ENCODE data around the gene YES1. TPM values are rescaled to one million over a fixed set of nuclear protein-coding genes. Genes with fewer than 3 reads are reported as not detected.

The YES1 gene
- total and polyA plus RNA-seq, 2 of the 13 experiments (the other 11 are each of a cell fraction or from before 2014, with no cell fraction given), result 17.2 to 70.8 TPM

DNA sequence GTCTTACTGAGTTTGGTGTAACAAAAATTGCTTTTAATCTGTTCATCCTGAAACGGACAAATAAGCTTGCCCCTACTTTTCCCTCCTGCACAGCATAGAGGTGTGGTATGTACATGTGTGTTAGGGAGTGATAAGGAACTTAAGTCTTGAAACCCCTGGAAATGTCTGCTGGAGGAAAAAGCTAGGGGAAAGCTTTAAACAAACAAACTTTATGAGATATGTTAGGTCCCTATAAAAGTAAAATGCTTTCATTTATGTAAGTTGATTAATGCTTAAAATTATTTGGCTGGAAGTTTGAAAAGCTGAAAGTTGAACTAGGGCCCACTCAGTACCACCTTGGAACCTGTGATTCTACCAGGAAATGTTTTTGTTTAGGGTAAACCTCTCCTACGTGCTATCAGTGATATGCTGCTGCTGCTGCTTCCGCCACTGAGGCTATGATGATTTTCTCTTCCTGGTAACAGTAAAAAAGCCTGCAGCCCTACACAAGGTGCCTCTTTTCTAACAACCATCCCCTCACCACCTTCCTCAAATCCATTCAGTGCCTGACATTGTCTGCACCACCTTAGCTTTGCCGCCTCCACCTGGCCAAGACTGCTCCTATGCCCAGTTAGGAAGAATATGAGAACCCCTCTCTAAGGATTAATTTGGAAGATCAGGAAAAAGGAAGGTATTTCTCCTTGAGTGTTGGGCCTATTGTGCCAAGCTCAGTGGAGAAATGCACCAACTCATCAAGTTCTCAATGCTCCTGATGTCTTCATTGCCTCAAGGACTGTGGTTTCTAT, 2.5 kb upstream of the YES1 start:
- Histone ChIP-seq H3K79me2 (ENCODE audit: insufficient read depth, low read length) (peaks cover 24% of the 10 kb centered on the region), H3K9me3 (ENCODE audit: low read length) (no peaks in the 10 kb centered on the region), H3K4me1 (ENCODE audit: insufficient read depth, low read length) (peaks cover 29% of the 10 kb centered on the region), H3K27ac (ENCODE audit: extremely low read length, insufficient read depth, low read length) (no peak overlapping the region), H3K27me3 (ENCODE audit: control insufficient read depth in 1 of 2, insufficient read depth in 2 of 2, low read length in 2 of 2) (no peaks in the 10 kb centered on the region; a peak in 1 of 5 replicates), H4K20me1 (ENCODE audit: insufficient read depth, low read length) (peaks cover 7% of the 10 kb centered on the region; the same call in 1 of the 2 replicates), H3K36me3 (replicated peaks in 1 of 2; ENCODE audit: control insufficient read depth in 1 of 2, insufficient read depth in 2 of 2, low read length in 2 of 2) (no peaks in the 10 kb centered on the region), H3K9ac (ENCODE audit: insufficient read depth, low read depth, low read length) (no peak overlapping the region), H3K4me2 (ENCODE audit: low read depth, low read length) (no peak overlapping the region), H3K4me3 (replicated peaks in 1 of 3; ENCODE audit: insufficient read depth in 1 of 3, low read depth in 2 of 3, low read length in 3 of 3) (no peak overlapping the region), H2AFZ (ENCODE audit: low read length) (no peak overlapping the region)
- 84% methylated on average over 4 of the region's 4 CpGs for WGBS (ENCODE audit: low lambda C conversion rate)
- FAIRE-seq (no peak), ATAC-seq (no peak), DNase-seq (ENCODE audit: low spot score) (no peak)
- in situ Hi-C loops (cut with HindIII; ENCODE audit: extremely low pct_ligation_motif_present, low pct_unique_long_range_greater_than_20kb), result no loop called here
- POLR2A ChIA-PET, result no interaction called here
- intact Hi-C loops (cut with micrococcal nuclease; ENCODE audit: unreplicated experiment), result no loop called here
- no peak for TF ChIP-seq ADNP (CRISPR knock-in tag; IDR thresholded peaks at IDR 0.05)
- no peak for TF ChIP-seq MEF2D (CRISPR knock-in tag; IDR thresholded peaks at IDR 0.05)
- TF ChIP-seq HNRNPL (IDR thresholded peaks at IDR 0.05; ENCODE audit: low read depth, low read length), result no peak
- TF ChIP-seq SYNCRIP (IDR thresholded peaks at IDR 0.05; ENCODE audit: insufficient read depth, low read depth, low read length), result no peak
- TF ChIP-seq, protein P1, sequence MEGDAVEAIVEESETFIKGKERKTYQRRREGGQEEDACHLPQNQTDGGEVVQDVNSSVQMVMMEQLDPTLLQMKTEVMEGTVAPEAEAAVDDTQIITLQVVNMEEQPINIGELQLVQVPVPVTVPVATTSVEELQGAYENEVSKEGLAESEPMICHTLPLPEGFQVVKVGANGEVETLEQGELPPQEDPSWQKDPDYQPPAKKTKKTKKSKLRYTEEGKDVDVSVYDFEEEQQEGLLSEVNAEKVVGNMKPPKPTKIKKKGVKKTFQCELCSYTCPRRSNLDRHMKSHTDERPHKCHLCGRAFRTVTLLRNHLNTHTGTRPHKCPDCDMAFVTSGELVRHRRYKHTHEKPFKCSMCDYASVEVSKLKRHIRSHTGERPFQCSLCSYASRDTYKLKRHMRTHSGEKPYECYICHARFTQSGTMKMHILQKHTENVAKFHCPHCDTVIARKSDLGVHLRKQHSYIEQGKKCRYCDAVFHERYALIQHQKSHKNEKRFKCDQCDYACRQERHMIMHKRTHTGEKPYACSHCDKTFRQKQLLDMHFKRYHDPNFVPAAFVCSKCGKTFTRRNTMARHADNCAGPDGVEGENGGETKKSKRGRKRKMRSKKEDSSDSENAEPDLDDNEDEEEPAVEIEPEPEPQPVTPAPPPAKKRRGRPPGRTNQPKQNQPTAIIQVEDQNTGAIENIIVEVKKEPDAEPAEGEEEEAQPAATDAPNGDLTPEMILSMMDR (CRISPR knock-in tag; IDR thresholded peaks at IDR 0.05), result peak; percentile 40
- peak; percentile 29; the same call in 1 of the 2 replicates for TF ChIP-seq STAG1 (CRISPR knock-in tag; IDR thresholded peaks at IDR 0.05)
- TF ChIP-seq, protein P2, sequence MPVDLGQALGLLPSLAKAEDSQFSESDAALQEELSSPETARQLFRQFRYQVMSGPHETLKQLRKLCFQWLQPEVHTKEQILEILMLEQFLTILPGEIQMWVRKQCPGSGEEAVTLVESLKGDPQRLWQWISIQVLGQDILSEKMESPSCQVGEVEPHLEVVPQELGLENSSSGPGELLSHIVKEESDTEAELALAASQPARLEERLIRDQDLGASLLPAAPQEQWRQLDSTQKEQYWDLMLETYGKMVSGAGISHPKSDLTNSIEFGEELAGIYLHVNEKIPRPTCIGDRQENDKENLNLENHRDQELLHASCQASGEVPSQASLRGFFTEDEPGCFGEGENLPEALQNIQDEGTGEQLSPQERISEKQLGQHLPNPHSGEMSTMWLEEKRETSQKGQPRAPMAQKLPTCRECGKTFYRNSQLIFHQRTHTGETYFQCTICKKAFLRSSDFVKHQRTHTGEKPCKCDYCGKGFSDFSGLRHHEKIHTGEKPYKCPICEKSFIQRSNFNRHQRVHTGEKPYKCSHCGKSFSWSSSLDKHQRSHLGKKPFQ (CRISPR knock-in tag; IDR thresholded peaks at IDR 0.05; ENCODE audit: insufficient replicate concordance), result no peak
- CTCF ChIA-PET (ENCODE audit: low intra/inter-chr PET ratio, low total read pairs), result interaction anchor here (1.0 kb wide), 1 partner anchor 73 kb away, joined by 4 read pairs; no protein-coding TSS in a partner anchor
- BruUV-seq (replicated peaks), result no TSS peak

All from HepG2 (cell line).